ENCODE measurements around the gene CORO1C. TPM values are rescaled to one million over a fixed set of nuclear protein-coding genes. Genes with fewer than 3 reads are reported as not detected.

The CORO1C gene
- polyA plus RNA-seq, 1 donor from 2014 or later: 123 TPM

DNA sequence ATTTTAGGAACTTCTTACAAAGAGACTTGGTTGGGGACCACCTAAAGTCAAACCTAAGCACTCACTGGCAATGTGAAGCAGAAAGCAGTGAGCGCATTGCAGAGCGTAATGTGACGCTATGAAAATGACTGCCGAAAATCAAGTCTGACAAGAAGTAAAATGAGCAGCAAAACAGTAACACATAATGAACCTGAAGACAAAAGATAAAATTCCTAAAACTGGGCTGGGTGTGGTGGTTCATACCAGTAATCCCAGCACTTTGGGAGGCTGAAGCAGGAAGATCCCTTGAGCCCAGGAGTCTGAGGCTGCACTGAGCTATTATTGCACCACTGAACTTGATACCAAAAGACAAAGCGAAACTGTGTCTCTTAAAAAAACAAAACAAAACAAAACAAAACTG lies 16.5 kb downstream of the CORO1C start:
- H3K9me3 ChIP-seq (ENCODE audit: low read length): no peaks in the 10 kb centered on the region
- TF ChIP-seq, protein P1, sequence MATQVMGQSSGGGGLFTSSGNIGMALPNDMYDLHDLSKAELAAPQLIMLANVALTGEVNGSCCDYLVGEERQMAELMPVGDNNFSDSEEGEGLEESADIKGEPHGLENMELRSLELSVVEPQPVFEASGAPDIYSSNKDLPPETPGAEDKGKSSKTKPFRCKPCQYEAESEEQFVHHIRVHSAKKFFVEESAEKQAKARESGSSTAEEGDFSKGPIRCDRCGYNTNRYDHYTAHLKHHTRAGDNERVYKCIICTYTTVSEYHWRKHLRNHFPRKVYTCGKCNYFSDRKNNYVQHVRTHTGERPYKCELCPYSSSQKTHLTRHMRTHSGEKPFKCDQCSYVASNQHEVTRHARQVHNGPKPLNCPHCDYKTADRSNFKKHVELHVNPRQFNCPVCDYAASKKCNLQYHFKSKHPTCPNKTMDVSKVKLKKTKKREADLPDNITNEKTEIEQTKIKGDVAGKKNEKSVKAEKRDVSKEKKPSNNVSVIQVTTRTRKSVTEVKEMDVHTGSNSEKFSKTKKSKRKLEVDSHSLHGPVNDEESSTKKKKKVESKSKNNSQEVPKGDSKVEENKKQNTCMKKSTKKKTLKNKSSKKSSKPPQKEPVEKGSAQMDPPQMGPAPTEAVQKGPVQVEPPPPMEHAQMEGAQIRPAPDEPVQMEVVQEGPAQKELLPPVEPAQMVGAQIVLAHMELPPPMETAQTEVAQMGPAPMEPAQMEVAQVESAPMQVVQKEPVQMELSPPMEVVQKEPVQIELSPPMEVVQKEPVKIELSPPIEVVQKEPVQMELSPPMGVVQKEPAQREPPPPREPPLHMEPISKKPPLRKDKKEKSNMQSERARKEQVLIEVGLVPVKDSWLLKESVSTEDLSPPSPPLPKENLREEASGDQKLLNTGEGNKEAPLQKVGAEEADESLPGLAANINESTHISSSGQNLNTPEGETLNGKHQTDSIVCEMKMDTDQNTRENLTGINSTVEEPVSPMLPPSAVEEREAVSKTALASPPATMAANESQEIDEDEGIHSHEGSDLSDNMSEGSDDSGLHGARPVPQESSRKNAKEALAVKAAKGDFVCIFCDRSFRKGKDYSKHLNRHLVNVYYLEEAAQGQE (IDR thresholded peaks at IDR 0.05; ENCODE audit: borderline replicate concordance): no peak
- TF ChIP-seq, protein P2, sequence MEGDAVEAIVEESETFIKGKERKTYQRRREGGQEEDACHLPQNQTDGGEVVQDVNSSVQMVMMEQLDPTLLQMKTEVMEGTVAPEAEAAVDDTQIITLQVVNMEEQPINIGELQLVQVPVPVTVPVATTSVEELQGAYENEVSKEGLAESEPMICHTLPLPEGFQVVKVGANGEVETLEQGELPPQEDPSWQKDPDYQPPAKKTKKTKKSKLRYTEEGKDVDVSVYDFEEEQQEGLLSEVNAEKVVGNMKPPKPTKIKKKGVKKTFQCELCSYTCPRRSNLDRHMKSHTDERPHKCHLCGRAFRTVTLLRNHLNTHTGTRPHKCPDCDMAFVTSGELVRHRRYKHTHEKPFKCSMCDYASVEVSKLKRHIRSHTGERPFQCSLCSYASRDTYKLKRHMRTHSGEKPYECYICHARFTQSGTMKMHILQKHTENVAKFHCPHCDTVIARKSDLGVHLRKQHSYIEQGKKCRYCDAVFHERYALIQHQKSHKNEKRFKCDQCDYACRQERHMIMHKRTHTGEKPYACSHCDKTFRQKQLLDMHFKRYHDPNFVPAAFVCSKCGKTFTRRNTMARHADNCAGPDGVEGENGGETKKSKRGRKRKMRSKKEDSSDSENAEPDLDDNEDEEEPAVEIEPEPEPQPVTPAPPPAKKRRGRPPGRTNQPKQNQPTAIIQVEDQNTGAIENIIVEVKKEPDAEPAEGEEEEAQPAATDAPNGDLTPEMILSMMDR (IDR thresholded peaks at IDR 0.05; ENCODE audit: poor library complexity, severe bottlenecking): no peak
- TF ChIP-seq POLR2AphosphoS5 (IDR thresholded peaks at IDR 0.05): no peak
- no peak for TF ChIP-seq EP300 (conservative IDR thresholded peaks at IDR 0.05; ENCODE audit: poor library complexity, severe bottlenecking)
- TF ChIP-seq MXI1 (conservative IDR thresholded peaks at IDR 0.05; ENCODE audit: poor library complexity, severe bottlenecking): no peak
- no peak for TF ChIP-seq RAD21 (conservative IDR thresholded peaks at IDR 0.05)
- no peak for TF ChIP-seq TAF1 (IDR thresholded peaks at IDR 0.05; ENCODE audit: low read depth)
- TF ChIP-seq EZH2 (IDR thresholded peaks at IDR 0.05; ENCODE audit: borderline replicate concordance, insufficient read depth, low read length, poor library complexity, severe bottlenecking): no peak
- TF ChIP-seq SMC3 (conservative IDR thresholded peaks at IDR 0.05; ENCODE audit: poor library complexity): no peak
- no peaks in the 10 kb centered on the region for H3F3A ChIP-seq (ENCODE audit: insufficient read depth, low read length, poor library complexity, severe bottlenecking)
- no peaks in the 10 kb centered on the region for H3K9me2 ChIP-seq (ENCODE audit: insufficient read depth, low read length)
- no peak overlapping the region for H3K9ac ChIP-seq (ENCODE audit: low read length)
- H3K4me3 ChIP-seq (ENCODE audit: low read length): no peak overlapping the region
- no peaks in the 10 kb centered on the region for H3K27me3 ChIP-seq (ENCODE audit: insufficient read depth, low read depth, low read length)
- H3K36me3 ChIP-seq (ENCODE audit: insufficient read depth, low read length): no peaks in the 10 kb centered on the region
- H3K27ac ChIP-seq (ENCODE audit: low read length): no peak overlapping the region
- no peaks in the 10 kb centered on the region for H4K20me1 ChIP-seq (ENCODE audit: insufficient read depth)
- no peak overlapping the region for H2AFZ ChIP-seq (ENCODE audit: low read depth, low read length)
- no peak overlapping the region for H3K4me2 ChIP-seq (ENCODE audit: low read length)
- H3K79me2 ChIP-seq (replicated peaks; ENCODE audit: insufficient read depth, low read length): peaks cover 78% of the 10 kb centered on the region

DNA sequence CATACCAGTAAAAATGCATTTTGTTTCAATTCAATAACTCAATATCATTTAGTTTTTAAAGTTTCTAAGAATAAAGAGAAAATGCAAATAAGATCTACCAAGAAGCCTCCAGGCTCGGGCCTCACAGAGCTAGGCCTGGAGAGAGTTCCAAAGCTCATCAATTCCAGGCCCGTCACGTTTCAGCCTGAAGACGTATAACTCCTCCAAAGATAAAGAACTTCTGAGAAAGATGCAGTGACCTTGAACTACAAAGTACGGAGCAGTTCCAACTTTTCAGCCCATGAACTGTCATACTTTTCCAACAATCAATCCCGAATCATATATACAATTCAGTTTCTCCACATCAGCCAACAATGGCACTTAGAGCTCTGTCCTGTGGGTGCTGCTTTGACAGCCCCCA lies 17.8 kb downstream of the CORO1C start:
- Histone ChIP-seq H3K27me3 (ENCODE audit: insufficient read depth, low read depth, low read length) (no peaks in the 10 kb centered on the region), H3K36me3 (ENCODE audit: insufficient read depth, low read length) (no peaks in the 10 kb centered on the region), H3F3A (ENCODE audit: insufficient read depth, low read length, poor library complexity, severe bottlenecking) (no peaks in the 10 kb centered on the region), H4K20me1 (ENCODE audit: insufficient read depth) (no peaks in the 10 kb centered on the region), H2AFZ (ENCODE audit: low read depth, low read length) (no peak overlapping the region), H3K79me2 (replicated peaks; ENCODE audit: insufficient read depth, low read length) (peaks cover 78% of the 10 kb centered on the region), H3K9me3 (ENCODE audit: low read length) (no peaks in the 10 kb centered on the region), H3K9me2 (ENCODE audit: insufficient read depth, low read length) (no peaks in the 10 kb centered on the region), H3K4me3 (ENCODE audit: low read length) (no peak overlapping the region), H3K27ac (ENCODE audit: low read length) (no peak overlapping the region), H3K4me2 (ENCODE audit: low read length) (no peak overlapping the region), H3K9ac (ENCODE audit: low read length) (no peak overlapping the region)
- TF ChIP-seq MXI1 (conservative IDR thresholded peaks at IDR 0.05; ENCODE audit: poor library complexity, severe bottlenecking): no peak
- TF ChIP-seq POLR2AphosphoS5 (IDR thresholded peaks at IDR 0.05): no peak
- no peak for TF ChIP-seq TAF1 (IDR thresholded peaks at IDR 0.05; ENCODE audit: low read depth)
- no peak for TF ChIP-seq SMC3 (conservative IDR thresholded peaks at IDR 0.05; ENCODE audit: poor library complexity)
- TF ChIP-seq EZH2 (IDR thresholded peaks at IDR 0.05; ENCODE audit: borderline replicate concordance, insufficient read depth, low read length, poor library complexity, severe bottlenecking): no peak
- no peak for TF ChIP-seq EP300 (conservative IDR thresholded peaks at IDR 0.05; ENCODE audit: poor library complexity, severe bottlenecking)
- no peak for TF ChIP-seq RAD21 (conservative IDR thresholded peaks at IDR 0.05)
- TF ChIP-seq, protein P1 (IDR thresholded peaks at IDR 0.05; ENCODE audit: borderline replicate concordance): no peak
- TF ChIP-seq, protein P2 (IDR thresholded peaks at IDR 0.05; ENCODE audit: poor library complexity, severe bottlenecking): no peak
